OCI-LY3 (cell line): ENCODE results near the gene TBC1D16.

Experiments used
- H2AFZ ChIP-seq: fragments of 200-600, 300-600 bp; shearing (Covaris generic); 2 replicates; pipeline ENCODE4 v1.6.0; 2014; ENCODE audit warnings: antibody characterized with exemption, low read depth, low read length
- H3K27ac ChIP-seq: fragments of 200-600, 300-600 bp; sonication (generic); 2 replicates; pipeline ENCODE4 v1.5.1; 2014; ENCODE audit warnings: mild to moderate bottlenecking, low read length, moderate library complexity, mixed read lengths
- H3K27me3 ChIP-seq: fragments of 200-600, 300-600 bp; sonication (generic); 2 replicates; pipeline ENCODE4 v1.6.1; 2014; ENCODE audit warnings: low read depth, low read length, mixed read lengths
- H3K36me3 ChIP-seq: fragments of 200-600, 300-600 bp; sonication (generic); replicated peaks from 2 replicates; pipeline ENCODE3; 2014; ENCODE audit warnings: low read depth, low read length, mixed read lengths
- H3K4me1 ChIP-seq: fragments of 300-600, 200-600 bp; sonication (generic); 2 replicates; pipeline ENCODE4 v1.6.1; 2014; ENCODE audit warnings: low read length, mixed read lengths
- H3K4me2 ChIP-seq: fragments of 200-600, 300-600 bp; sonication (generic); 2 replicates; pipeline ENCODE4 v1.6.1; 2014; ENCODE audit warnings: low read length, mixed read lengths
- H3K4me3 ChIP-seq: fragments of 300-600, 200-600 bp; sonication (generic); 2 replicates; pipeline ENCODE4 v1.5.1; 2014; ENCODE audit warnings: antibody characterized with exemption, mild to moderate bottlenecking, low read length, moderate library complexity
- H3K79me2 ChIP-seq: fragments of 300-600, 200-600 bp; shearing (Covaris generic); 2 replicates; pipeline ENCODE4 v1.6.1; 2014; ENCODE audit warnings: mild to moderate bottlenecking, low read length, mixed read lengths
- H3K9ac ChIP-seq: fragments of 300-600, 200-600 bp; shearing (Covaris generic); 2 replicates; pipeline ENCODE4 v1.6.0; 2014; ENCODE audit warnings: mild to moderate bottlenecking, low read length, moderate library complexity
- H3K9me3 ChIP-seq: fragments of 200-600, 300-600 bp; shearing (Covaris generic); 2 replicates; pipeline ENCODE4 v1.6.1; 2014; ENCODE audit warnings: low read length, mixed read lengths; ENCODE audit not compliant: insufficient read depth
- H4K20me1 ChIP-seq: fragments of 200-600, 300-600 bp; sonication (generic); 2 replicates; pipeline ENCODE4 v1.6.1; 2016; ENCODE audit warnings: low read length, mixed read lengths; ENCODE audit not compliant: insufficient read depth
- EZH2phosphoT487 ChIP-seq: fragments of 200-600 bp; shearing (Covaris generic); IDR thresholded peaks from 2 replicates; pipeline ENCODE4 v1.6.1; 2018; ENCODE audit warnings: antibody characterized with exemption, mixed run types, low read depth
- TF ChIP-seq, protein P1 (sequence below): fragments of 200-600, 300-600 bp; sonication (generic); IDR thresholded peaks from 2 replicates; pipeline ENCODE4 v1.5.1; 2014; ENCODE audit warnings: antibody characterized with exemption, low read length, low read depth

Gene TBC1D16

DNA sequence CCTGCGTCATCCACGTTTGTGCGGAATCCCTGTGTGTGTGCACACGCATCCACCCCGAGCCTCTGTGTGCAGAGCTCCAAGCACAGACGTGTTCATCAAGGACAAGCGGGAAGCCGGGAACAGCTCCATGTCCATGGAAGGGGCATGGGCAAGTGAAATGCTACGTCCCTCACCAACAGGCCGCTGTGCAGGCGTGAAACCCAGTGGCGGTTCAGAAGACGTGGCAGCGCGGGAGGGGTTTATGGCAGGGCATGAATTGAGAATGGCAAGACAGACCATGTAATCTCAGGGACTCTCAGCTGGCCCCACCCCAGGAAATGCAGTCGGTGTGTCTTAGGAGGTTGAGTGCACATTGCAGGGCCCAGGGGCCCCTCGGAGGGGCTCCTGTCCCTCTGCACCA lies 52.7 kb downstream of the TBC1D16 start:
- Histone ChIP-seq H3K9ac (no peak overlapping the region), H3K4me1 (no peaks in the 10 kb centered on the region), H3K27ac (no peak overlapping the region), H3K4me2 (no peak overlapping the region), H2AFZ (no peak overlapping the region), H3K4me3 (no peak overlapping the region), H3K9me3 (no peaks in the 10 kb centered on the region), H4K20me1 (no peaks in the 10 kb centered on the region), H3K27me3 (no peaks in the 10 kb centered on the region), H3K79me2 (no peaks in the 10 kb centered on the region), H3K36me3 (no peaks in the 10 kb centered on the region)
- TF ChIP-seq, protein P1, sequence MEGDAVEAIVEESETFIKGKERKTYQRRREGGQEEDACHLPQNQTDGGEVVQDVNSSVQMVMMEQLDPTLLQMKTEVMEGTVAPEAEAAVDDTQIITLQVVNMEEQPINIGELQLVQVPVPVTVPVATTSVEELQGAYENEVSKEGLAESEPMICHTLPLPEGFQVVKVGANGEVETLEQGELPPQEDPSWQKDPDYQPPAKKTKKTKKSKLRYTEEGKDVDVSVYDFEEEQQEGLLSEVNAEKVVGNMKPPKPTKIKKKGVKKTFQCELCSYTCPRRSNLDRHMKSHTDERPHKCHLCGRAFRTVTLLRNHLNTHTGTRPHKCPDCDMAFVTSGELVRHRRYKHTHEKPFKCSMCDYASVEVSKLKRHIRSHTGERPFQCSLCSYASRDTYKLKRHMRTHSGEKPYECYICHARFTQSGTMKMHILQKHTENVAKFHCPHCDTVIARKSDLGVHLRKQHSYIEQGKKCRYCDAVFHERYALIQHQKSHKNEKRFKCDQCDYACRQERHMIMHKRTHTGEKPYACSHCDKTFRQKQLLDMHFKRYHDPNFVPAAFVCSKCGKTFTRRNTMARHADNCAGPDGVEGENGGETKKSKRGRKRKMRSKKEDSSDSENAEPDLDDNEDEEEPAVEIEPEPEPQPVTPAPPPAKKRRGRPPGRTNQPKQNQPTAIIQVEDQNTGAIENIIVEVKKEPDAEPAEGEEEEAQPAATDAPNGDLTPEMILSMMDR: no peak
- TF ChIP-seq EZH2phosphoT487: no peak

DNA sequence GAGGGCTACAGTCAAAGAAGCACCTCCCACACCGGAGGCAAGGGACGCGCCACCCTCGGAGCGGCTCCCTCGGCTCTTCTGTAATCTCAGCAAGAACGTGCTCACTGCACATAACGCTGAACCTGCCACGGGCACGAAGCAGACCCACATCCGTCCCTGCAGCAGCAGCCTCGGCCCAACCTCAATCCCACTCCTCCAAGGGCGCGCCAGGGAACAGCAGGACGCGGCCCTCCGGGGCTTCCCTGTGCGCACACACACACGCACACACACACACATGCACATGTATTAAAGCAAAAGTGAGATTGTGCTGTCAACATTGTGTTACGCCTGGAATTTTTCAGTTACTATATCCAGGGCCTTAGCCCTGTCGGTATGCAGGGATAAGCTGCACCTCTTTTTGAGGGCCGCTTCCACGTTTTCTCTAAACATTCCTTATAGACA lies 54.0 kb downstream of the TBC1D16 start:
- H3K4me2 ChIP-seq: no peak overlapping the region
- no peaks in the 10 kb centered on the region for H3K4me1 ChIP-seq
- no peaks in the 10 kb centered on the region for H4K20me1 ChIP-seq
- no peaks in the 10 kb centered on the region for H3K27me3 ChIP-seq
- H2AFZ ChIP-seq: no peak overlapping the region
- no peak overlapping the region for H3K4me3 ChIP-seq
- no peaks in the 10 kb centered on the region for H3K36me3 ChIP-seq
- H3K9ac ChIP-seq: no peak overlapping the region
- TF ChIP-seq, protein P1: no peak
- TF ChIP-seq EZH2phosphoT487: no peak
- no peaks in the 10 kb centered on the region for H3K79me2 ChIP-seq
- no peaks in the 10 kb centered on the region for H3K9me3 ChIP-seq
- no peak overlapping the region for H3K27ac ChIP-seq

DNA sequence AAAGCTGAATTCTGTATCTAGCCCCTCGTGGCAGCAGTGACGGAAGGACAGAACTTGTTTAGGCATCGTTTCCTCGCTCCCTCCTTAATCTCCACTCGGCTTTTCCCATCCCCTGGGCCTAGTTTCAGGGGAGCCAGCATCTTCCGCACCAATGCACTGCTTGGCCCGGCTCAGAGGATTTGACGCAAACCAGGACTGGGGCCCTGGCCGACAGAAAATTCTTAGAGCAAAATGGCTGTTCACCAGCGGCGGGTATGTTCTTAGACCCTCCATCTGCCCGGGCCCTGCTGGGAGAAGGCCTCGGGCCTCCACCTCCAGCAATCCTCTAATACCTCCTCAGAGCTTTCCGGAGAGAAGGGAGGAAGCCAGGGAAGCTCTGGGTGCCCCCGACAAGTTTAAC lies 54.6 kb downstream of the TBC1D16 start:
- Histone ChIP-seq H3K79me2 (no peaks in the 10 kb centered on the region), H3K4me3 (no peak overlapping the region), H3K27me3 (no peaks in the 10 kb centered on the region), H3K4me2 (no peak overlapping the region), H3K27ac (no peak overlapping the region), H3K4me1 (no peaks in the 10 kb centered on the region), H3K9ac (no peak overlapping the region), H3K36me3 (no peaks in the 10 kb centered on the region), H3K9me3 (no peaks in the 10 kb centered on the region), H2AFZ (no peak overlapping the region), H4K20me1 (no peaks in the 10 kb centered on the region)
- TF ChIP-seq, protein P1: no peak
- no peak for TF ChIP-seq EZH2phosphoT487

DNA sequence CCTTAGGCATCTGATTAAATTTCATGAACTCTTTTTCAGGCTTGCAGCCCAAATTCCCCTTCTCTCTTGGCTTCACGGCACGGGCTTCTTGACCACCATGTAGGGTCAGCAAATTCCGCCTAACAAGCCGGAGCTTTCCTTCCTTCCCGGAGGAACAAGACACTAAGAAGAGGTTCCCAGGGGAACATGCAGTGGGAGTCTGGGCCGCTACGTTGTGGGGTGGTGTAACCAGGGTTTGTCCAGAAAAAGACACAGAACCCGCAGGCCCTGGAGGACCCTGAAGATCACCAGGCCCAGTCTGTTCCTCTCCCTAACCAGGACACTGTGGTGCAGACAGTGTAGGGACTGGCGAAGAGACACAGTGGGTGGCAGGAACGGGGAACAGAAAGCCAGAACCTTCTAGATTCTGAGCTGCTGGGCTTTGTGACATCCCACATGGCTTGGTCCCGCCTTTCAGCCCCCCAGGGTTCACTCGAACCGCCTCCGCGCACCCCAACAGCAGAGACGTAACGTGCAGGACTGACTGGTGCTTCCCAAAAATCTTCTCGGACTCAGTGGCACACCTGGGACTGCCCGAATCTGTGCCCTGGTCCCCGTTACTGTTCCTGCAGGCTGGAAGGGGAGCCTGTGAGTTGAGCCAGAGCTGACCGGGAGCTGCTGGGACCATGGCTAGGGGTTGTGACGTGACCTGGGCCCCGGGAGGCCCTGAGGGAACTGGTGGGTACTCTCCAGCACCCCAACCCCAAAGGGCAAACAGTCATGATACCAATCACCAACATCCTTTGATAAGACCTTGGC lies 55.2 kb downstream of the TBC1D16 start:
- H3K27me3 ChIP-seq: no peaks in the 10 kb centered on the region
- H3K79me2 ChIP-seq: no peaks in the 10 kb centered on the region
- H2AFZ ChIP-seq: no peak overlapping the region

More for the DNA sequence above, 55.2 kb downstream of the TBC1D16 start:
- Histone ChIP-seq H4K20me1 (no peaks in the 10 kb centered on the region), H3K27ac (no peak overlapping the region), H3K4me1 (no peaks in the 10 kb centered on the region), H3K4me2 (no peak overlapping the region), H3K36me3 (no peaks in the 10 kb centered on the region), H3K4me3 (no peak overlapping the region), H3K9me3 (no peaks in the 10 kb centered on the region), H3K9ac (no peak overlapping the region)
- TF ChIP-seq EZH2phosphoT487: no peak
- TF ChIP-seq, protein P1: no peak
